GM12874 (cell line): ENCODE data around the gene ITGA11.

ENCODE experiments used
- TF ChIP-seq, protein P1 (sequence below): IDR thresholded peaks from 2 replicates; pipeline ENCODE4 v1.5.1; 2011; ENCODE audit warnings: low read depth, mild to moderate bottlenecking, control low read depth, low read length, moderate library complexity; ENCODE audit not compliant: insufficient read depth

ITGA11 gene

GRCh38 chr15:68341760-68342725 lies 89.9 kb downstream of the ITGA11 start:
- TF ChIP-seq, protein P1, sequence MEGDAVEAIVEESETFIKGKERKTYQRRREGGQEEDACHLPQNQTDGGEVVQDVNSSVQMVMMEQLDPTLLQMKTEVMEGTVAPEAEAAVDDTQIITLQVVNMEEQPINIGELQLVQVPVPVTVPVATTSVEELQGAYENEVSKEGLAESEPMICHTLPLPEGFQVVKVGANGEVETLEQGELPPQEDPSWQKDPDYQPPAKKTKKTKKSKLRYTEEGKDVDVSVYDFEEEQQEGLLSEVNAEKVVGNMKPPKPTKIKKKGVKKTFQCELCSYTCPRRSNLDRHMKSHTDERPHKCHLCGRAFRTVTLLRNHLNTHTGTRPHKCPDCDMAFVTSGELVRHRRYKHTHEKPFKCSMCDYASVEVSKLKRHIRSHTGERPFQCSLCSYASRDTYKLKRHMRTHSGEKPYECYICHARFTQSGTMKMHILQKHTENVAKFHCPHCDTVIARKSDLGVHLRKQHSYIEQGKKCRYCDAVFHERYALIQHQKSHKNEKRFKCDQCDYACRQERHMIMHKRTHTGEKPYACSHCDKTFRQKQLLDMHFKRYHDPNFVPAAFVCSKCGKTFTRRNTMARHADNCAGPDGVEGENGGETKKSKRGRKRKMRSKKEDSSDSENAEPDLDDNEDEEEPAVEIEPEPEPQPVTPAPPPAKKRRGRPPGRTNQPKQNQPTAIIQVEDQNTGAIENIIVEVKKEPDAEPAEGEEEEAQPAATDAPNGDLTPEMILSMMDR = no peak

- TF ChIP-seq, protein P1 = no peak
Observed at GRCh38 chr15:68340726-68341671, 91.0 kb downstream of the ITGA11 start.

- TF ChIP-seq, protein P1 = no peak
Observed at GRCh38 chr15:68339481-68339880, 92.5 kb downstream of the ITGA11 start.

GRCh38 chr15:68337826-68338225 lies 94.1 kb downstream of the ITGA11 start:
- TF ChIP-seq, protein P1 = no peak

- TF ChIP-seq, protein P1 = no peak
Observed at GRCh38 chr15:68336516-68336915, 95.4 kb downstream of the ITGA11 start.

GRCh38 chr15:68335655-68336054 lies 96.3 kb downstream of the ITGA11 start:
- TF ChIP-seq, protein P1 = no peak

GRCh38 chr15:68335251-68335650 lies 96.7 kb downstream of the ITGA11 start:
- TF ChIP-seq, protein P1 = no peak
